IPS-11a (cell line): ENCODE results near the gene MED13L.
"Not testable (repeated sequence)": the region's sequence is repeated elsewhere in the genome, so short reads cannot be mapped to it uniquely, and the experiment has no call there.

ENCODE experiments used
- H3K4me3 ChIP-seq: one replicate; pipeline ENCODE4 v1.5.1; 2013; ENCODE audit warnings: low read depth, low read length, control low read depth

Gene MED13L

DNA sequence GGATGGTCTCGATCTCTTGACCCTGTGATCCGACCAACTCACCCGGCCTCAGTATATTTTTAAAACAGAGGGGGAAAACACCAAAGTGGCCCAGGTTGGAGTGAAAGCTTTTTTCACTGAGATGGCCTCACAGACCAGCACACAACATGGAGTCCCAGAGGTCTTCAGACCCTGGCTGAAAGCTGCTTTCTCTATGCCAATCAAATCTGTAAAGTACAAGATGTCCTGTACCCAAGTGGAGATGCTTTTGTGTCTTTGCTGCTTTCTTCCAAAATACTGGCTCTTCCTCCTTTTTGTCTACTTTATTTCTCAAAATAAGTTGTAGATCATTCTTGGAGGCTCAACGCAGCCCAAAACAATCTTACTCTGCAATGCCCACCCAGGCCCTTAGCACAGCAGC is 214.8 kb downstream of the MED13L start:
- H3K4me3 ChIP-seq: no peak overlapping the region

DNA sequence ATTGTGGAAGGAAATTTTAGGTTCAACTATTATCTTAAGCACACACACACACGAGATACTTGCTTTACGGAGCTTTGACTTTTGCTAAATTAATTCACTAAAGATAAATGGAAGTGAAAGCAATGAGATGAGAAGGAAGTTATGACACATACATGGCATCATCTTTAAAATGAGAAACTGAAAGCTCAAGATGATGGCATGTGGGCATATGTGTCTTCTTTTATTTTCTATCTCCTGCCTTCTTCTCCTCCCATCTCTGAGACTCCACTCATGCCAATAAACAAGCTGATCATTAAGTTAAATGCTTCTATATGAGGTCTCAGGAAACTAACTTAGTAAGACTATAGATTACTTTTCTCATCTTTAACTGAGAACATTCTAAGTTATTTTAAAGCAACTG is 216.7 kb downstream of the MED13L start:
- no peak overlapping the region for H3K4me3 ChIP-seq

DNA sequence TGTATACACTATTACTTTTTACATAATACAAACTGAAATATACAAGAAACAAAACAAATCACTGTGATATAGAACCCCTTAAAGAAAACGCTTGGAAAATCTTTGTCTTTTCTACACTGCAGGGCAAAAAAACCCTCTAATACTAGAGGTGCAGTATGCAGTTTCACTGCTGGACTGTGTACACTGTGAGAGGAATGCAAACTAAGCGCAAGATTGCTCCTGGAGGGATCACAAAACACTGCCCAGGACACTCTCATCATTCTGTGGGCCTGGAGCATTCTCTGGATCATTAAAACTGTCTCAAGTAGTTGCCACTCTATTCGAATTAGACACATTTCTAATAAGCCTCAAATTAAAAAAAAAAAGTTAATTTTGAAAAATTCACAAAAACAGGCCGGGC is 217.6 kb downstream of the MED13L start:
- no peak overlapping the region for H3K4me3 ChIP-seq

DNA sequence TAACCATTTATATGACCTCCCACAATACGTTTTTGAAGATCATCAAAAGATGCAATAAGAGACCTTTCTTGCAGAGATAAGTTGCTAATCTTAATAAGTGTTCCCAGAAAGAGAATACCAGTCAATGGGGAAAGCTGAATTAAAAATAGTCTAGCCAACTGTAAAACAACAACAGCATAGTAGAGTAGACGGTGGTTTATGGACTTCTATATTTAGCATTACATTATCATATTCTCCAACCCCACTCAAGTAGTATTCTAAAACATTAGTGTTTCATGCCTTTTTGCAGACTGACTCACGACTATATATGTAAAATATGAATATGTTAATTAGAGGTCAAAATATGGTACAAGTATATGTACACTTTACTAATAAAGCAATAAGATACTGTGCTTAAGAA is 218.9 kb downstream of the MED13L start:
- no peak overlapping the region for H3K4me3 ChIP-seq

DNA sequence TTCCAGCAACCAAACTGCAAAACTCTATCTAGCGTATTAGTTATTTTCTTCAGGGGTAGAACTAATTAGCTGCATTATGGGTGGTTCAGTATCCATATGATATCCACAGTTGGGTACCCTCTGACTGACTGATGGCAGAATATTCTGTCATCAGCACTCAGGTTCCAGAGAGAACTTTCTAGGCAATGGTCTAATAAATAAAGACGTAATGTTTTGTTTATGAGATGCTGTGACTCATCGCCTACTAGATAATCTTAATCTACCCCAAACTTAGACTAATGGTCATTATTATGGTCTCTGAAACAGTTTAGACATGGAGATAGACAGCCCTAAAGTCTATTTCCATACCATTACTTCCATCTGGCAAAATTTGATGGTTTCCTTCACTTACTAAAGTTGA is 220.1 kb downstream of the MED13L start:
- no peak overlapping the region for H3K4me3 ChIP-seq

DNA sequence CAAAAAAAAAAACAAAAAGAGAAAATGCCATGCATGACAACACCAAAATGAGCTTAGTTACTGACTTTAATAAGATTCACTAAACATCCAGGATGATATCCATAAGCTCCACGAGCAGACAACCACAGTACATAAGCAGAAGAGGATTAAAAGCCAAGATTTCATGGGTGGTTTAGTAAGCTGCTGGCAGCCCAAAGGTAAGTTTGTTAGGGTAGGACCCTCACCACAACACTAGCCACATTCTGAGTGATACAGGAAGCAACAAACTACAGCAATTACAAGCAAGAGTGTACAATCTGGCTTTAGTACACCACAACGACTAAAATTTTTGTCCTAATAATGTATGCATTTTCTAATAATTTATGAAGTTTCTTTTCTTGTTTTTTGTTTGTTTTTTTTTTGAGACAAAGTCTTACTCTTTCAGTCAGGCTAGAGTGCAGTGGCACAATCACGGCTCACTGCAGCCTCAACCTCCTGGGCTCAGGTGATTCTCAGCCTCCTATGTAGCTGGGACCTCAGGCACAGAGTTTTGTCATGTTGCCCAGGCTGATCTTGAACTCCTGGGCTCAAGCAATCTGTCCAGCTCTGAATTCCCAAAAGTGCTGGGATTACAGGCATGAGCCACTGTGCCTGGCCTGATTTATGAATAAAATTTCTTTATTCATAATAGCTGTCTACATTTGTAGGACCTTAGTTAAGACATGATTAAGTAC is 221.4 kb downstream of the MED13L start:
- no peak overlapping the region for H3K4me3 ChIP-seq

DNA sequence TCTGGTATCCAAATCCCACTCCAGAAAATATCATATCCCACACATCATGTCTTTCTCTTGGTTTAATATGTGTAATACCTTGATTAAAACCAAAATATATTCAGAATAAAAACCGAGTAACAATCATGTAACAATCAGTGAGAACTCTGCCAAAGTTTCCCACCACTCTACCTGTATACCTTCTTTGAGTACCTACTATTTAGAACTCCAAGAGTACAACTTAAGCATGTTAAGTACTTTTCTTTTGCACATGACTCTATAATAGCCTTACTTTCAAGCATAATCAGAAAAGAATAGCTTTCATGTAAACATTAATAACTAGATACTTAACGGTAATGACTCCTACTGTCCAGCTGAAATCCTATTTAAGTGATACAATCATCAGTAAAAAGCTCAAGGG is 223.2 kb downstream of the MED13L start:
- H3K4me3 ChIP-seq: no peak overlapping the region

DNA sequence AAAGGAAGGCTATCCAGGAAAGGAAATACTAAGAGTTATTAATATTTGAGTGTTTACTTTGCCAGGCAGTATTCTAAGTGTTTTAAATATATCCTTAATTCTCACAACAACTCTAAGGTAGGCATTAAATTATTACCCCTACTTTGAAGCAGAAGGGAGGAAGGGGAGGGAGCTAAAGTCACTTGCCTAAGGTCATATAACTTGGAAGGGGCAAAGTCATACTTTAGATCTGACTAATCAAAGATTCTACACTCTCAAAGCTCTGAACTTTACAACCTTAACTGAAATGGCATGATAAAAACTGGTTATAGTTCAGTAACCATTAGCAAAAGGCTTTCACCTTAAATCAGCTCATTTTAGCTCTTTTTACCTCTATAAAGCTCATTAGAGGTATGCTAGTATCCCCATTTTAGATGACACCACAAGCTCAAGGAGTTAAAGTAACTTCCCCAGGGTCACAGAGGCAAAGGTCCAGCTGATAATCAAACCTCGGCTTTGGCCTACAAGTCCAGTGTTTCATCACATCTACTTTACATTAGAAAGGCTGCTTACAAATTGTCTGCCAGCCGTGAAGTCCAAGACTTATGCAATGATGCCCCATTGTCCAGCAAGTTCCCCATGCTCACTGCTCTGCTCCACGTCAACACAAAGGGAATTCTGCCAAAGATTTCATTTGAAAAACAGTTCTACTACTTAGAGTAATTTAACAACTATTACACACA is 223.9 kb downstream of the MED13L start:
- no peak overlapping the region for H3K4me3 ChIP-seq

DNA sequence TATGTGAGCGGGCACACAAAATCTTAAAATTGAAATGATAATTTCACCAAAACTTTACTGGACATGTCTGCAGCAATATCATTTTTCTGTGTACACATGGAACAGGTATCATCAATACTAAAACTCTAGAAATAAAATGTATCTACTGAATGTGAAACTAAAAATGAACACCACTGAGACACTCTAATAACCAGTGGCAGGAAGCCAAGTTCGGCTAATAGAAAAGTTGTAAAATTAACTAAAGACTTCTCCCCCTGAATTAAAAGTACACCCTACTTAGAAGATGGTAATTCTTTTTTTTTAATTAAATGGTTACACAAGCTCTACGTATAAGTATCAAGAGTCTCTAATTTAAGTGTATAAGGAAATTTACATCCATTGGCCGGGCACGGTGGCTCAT is 227.2 kb downstream of the MED13L start:
- no peak overlapping the region for H3K4me3 ChIP-seq

DNA sequence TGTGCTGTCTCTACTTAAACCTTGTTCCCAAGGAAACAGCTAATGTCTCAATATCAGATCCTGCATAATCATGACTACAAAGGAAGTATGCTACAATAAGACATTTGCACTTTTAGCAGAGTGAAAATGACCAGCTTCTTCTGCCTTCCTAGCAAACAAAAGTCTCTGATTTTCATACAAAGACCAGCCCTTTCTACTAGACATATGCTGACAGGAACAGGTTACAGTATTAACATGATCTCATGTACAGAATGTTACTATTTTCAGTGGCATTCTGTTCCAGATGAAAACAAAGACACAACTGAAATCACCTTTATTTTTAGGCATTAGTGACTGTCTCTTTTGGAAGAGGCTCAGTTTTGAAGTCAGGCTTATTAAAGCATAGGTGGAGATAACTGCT is 228.6 kb downstream of the MED13L start:
- no peak overlapping the region for H3K4me3 ChIP-seq

DNA sequence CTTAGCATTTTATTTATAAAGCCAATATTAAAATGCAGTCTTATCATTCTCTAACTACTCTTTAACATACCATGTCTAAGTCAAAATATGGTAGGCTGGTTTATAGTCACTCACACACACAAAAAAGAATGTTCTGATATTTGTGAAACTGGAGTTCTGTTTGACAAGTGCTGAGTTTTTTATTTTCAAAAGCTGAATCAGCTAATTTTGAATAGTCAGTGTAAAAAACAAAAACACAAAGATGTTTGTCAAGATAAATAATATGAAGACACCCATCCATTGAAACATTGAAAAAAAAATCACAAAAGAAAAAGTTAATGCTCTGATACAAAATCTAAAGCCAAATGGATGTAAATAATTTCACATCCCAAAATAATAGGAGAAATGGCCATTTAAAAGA is 231.5 kb downstream of the MED13L start:
- no peak overlapping the region for H3K4me3 ChIP-seq

DNA sequence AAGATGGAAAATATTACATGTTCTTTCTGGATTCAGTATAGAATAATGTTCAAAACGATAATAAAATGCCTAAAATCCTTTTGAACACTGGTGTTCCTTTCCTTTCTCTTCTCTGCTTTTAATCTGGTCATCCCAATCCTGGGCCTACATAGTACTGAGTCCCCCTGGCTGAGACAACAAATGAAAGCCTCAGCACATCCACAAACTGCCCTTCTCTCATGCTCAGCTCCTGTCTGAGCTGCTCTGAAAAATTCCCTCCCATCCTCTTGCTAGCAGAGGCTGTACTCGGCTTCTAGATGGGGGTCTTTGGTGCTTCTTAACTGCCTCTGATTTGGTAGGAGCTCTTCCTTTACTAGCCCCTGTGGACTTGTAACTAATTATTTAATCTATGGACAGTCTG is 232.3 kb downstream of the MED13L start:
- no peak overlapping the region for H3K4me3 ChIP-seq

DNA sequence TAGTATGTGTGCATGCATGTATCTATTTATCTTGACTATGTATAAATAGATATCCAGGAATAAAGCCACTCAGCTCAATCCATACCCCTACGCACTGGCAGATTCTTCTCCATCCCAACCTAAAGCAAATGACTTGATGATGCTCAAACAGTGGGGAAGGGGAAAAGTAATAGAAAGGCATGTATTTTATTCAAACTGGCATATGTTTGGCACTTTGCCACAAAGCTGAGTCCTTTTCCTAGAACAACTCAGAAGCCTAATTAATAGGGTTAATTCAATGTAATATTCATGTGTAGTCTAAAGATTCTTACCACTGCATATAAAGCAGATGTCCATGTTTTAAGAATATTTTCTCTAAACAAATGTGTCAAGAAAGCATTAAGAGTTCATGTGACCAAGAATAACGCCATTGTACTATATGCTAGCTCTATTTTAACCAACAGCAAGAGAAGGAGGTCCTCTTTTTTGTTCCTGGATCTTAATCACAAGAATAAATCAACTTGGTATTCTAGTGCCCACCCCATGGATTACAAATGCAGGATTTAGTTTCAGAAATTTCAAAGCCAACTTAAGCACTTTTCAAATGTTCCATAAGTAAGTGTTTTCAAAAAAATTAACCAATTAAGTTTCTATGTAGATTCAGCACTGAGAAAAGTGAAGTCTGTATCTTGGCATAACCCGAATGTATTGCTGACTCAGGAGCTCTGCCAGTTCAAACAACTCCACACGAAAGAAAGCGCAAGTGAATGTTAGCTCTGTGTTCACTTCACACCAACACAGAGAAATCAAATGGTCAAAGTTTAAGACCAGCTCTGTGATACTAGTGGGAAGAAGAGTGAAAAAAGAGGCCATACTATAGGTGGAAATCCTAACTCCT is 233.6 kb downstream of the MED13L start:
- H3K4me3 ChIP-seq: no peak overlapping the region

DNA sequence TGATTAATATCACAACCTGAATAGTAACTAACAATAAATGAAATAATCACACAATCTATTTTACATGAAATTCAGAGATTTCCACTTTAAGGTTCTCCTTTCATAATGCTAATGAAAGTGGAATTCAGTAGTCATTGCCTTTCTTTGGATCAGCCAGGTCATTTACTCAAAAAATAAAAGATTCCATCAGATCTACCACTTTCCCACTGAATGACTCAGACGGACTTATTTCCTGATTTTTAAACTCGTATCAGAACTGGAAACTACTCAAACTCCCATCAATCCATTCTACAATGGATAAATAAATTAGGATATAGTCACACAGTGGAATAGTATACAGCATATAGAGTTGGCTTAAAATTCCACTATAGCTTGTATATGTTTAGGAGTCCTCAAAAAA is 237.1 kb downstream of the MED13L start:
- no peak overlapping the region for H3K4me3 ChIP-seq

DNA sequence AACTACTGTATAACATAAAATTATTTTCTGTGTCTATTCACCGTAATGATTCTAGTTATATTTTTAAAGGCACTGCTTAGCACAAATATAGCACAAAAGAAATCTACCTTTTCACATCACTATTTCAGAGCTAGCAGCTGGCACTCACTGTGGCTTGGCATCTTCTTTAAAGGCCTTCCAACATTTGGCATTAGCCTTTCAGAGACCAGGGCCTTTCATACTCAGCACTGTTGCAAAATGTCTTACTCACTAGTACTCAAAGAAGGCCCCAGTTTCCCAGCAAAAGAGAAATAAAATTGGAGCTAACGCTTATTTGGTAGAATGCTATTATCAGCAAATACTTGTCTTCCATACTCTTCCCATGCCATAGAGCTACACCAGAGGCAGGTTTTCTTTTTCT is 238.4 kb downstream of the MED13L start:
- H3K4me3 ChIP-seq: no peak overlapping the region

DNA sequence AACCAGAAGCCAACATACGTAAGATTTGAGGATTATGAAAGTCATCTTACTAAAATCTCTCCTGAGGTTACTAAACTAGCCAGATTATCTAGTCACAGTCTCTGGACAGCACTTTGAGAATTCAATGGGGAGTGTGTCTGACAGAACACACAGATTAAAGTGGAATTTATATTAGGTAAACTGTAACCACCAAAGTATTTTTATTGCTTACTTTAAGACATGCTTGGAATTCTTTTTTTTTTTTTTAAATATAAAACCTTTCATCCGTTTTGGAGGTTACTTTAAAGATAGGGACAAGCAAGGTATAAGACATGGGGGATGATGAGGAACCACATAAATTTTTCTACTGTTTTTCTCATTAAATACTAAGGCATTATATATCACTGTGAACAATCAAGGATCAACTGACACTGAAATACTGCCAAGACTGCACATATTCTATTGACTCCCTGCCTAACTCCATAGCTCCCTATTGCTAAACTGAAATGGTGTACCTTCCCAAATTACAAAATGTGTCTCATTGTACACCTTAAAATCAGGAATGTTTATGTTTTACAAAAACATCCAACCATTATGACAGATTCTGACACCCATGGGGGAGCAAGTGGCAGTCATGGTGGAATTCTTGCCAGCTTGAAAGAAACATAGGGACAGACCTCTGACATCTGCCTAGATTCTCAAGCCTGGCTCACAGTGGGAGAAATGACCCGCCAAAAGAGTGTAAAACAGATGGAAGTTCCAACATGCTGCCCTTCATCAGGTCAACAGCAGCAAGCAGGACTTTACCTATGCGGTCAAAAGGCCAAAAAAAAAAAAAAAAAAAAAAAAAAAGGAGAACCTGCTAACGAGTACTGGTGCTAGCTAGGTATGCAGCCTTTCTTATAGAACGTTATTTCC is 239.3 kb downstream of the MED13L start:
- H3K4me3 ChIP-seq: no peak overlapping the region

DNA sequence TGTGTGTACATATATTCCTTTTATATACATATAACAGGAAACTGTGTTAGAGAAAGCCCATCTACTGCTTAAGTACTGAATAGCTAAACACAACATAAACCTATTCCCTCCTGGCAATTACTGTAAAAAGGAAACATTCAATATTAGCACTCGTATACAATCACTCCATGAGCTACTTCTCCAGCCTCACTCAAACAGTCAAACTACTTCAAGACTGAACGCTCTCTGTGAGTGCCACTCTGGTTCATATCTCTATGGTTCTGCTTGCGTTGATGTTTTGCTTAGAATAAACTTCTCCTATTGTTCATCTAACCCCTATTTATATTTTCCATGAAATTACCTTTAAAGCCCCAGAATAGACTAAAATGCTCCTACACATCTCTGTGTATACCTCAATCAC is 243.7 kb downstream of the MED13L start:
- H3K4me3 ChIP-seq: no peak overlapping the region

DNA sequence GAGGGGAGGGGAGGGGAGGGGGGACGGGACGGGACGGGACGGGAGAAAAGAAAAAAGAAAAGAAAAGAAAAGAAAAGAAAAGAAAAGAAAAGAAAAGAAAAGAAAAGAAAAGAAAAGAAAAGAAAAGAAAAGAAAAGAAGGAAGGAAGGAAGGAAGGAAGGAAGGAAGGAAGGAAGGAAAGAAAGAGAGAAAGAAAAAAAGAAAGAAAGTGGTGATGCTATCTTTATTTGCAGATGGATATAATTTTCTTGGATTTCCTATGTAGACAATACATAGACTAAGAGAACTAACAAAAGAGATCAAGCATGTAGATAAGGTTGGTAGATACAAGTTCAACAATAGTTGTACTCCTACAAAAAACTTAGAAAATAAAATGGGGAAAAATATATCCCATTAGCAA is 245.9 kb downstream of the MED13L start:
- not testable (repeated sequence) for H3K4me3 ChIP-seq

DNA sequence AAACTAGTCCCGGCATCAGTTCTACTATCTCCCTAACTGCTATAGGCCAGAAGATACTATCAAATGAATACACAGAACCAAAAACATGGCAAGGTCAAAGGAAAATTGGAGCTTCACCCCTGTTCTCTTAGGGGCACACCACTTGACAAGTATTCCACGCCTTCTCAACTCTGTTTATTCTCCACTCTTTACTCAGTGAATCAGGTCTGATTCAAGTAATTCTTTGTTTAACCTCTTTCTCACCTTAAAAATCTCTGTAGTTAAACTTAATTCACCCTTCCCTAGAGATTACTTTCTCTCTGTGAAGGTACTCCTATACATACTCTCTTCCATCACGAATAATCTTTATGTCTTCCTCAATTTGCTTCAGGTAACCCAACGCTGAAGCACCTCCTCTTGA is 248.9 kb downstream of the MED13L start:
- H3K4me3 ChIP-seq: no peak overlapping the region

DNA sequence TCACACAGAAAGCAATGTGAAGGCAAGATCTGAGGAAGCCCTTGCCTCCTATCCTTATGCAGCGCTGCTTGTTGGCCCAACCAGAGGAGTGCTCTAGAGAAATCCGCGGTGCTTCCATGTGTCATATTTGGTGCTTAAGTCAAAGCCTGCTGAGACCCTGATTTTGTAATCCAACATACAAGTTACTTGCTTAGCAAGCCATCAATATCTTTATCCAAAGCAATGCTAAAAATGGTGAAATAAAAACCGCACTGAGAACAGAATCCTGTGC is 250.0 kb downstream of the MED13L start:
- no peak overlapping the region for H3K4me3 ChIP-seq
